ENCODE results near the gene ATCAY.

ATCAY gene

DNA sequence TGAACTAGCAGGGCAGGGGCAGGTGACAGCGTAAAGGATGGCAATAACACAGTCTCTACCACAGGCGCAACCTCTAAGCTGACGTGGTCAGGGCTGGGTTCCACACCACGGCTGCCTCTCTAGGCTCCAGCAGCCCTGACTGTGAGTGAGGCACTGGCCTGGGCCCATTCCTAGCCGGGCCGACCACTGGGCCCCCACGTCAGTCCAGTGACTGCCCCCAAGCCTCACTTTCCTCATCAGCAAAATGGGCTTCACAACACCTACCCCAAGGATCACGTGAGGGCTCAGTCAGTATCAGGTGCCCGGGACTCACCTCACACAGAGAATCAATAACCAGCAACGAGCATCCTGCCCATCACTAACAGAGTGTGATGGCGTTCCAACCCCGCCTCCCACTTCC lies 16.8 kb upstream of the ATCAY start:
- Histone ChIP-seq H3F3A (ENCODE audit: control insufficient read depth, insufficient read depth) (no peaks in the 10 kb centered on the region), H4K20me1 (ENCODE audit: control insufficient read depth, insufficient read depth, low read depth, low read length) (no peaks in the 10 kb centered on the region), H3K9me2 (replicated peaks; ENCODE audit: control insufficient read depth, low read length) (no peaks in the 10 kb centered on the region), H3K36me3 (ENCODE audit: control insufficient read depth, low read length) (no peaks in the 10 kb centered on the region), H3K9me3 (ENCODE audit: control insufficient read depth, insufficient read depth, low read length) (no peaks in the 10 kb centered on the region), H3K79me2 (ENCODE audit: control insufficient read depth, low read length) (no peaks in the 10 kb centered on the region), H3K4me1 (ENCODE audit: control insufficient read depth, low read length) (no peaks in the 10 kb centered on the region), H3K4me3 (ENCODE audit: low read length) (no peak overlapping the region), H3K27ac (ENCODE audit: low read depth, low read length) (no peak overlapping the region), H3K27me3 (ENCODE audit: control insufficient read depth, low read length) (no peaks in the 10 kb centered on the region), H3K4me2 (ENCODE audit: low read length) (no peak overlapping the region)
- TF ChIP-seq, protein P1, sequence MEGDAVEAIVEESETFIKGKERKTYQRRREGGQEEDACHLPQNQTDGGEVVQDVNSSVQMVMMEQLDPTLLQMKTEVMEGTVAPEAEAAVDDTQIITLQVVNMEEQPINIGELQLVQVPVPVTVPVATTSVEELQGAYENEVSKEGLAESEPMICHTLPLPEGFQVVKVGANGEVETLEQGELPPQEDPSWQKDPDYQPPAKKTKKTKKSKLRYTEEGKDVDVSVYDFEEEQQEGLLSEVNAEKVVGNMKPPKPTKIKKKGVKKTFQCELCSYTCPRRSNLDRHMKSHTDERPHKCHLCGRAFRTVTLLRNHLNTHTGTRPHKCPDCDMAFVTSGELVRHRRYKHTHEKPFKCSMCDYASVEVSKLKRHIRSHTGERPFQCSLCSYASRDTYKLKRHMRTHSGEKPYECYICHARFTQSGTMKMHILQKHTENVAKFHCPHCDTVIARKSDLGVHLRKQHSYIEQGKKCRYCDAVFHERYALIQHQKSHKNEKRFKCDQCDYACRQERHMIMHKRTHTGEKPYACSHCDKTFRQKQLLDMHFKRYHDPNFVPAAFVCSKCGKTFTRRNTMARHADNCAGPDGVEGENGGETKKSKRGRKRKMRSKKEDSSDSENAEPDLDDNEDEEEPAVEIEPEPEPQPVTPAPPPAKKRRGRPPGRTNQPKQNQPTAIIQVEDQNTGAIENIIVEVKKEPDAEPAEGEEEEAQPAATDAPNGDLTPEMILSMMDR (IDR thresholded peaks at IDR 0.05; ENCODE audit: low read depth, low read length, poor library complexity, severe bottlenecking) = no peak
- TF ChIP-seq EZH2phosphoT487 (IDR thresholded peaks at IDR 0.05; ENCODE audit: borderline replicate concordance, low read length) = no peak

DNA sequence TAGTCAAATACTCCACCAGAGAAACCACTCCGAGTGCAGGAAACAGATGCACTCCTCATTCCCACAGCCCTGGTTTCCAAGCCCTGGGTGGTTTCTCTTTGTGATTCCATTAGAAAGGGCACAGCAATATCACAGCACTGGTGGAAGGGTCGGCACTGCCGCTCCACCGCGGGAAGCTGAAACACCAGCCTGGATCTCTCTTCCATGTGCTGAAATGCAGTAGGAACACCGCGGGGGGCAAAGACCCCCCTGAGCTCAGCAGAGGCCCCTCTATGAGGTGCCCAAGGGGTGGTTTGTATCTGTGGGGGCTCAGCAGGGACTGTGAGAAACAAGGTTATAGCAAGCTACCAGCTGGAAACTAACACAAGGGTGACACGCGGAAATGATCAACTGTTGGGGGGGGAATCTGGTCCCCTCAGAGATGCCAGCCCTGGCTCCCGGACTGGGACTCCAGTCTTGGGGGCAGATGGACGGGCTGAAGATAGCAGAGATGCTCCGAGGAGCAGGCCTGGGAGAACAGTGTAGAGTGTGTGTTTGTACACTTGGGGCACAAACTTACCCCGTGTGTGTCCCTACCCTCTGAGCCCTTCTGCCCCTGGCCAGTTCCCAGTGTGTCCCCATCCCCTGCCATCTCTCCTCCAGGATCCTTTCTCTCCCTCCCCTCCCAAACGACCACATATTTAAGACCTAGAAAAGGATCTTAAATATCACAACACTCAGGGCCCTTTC lies 13.4 kb upstream of the ATCAY start:
- no peaks in the 10 kb centered on the region for H3K36me3 ChIP-seq (ENCODE audit: control insufficient read depth, low read length)
- H3K9me3 ChIP-seq (ENCODE audit: control insufficient read depth, insufficient read depth, low read length) = no peaks in the 10 kb centered on the region
- no peaks in the 10 kb centered on the region for H3K9me2 ChIP-seq (replicated peaks; ENCODE audit: control insufficient read depth, low read length)
- no peaks in the 10 kb centered on the region for H3K4me1 ChIP-seq (ENCODE audit: control insufficient read depth, low read length)
- H3K79me2 ChIP-seq (ENCODE audit: control insufficient read depth, low read length) = no peaks in the 10 kb centered on the region
- no peak overlapping the region for H3K27ac ChIP-seq (ENCODE audit: low read depth, low read length)
- H4K20me1 ChIP-seq (ENCODE audit: control insufficient read depth, insufficient read depth, low read depth, low read length) = no peaks in the 10 kb centered on the region
- no peak overlapping the region for H3K4me2 ChIP-seq (ENCODE audit: low read length)
- H3K27me3 ChIP-seq (ENCODE audit: control insufficient read depth, low read length) = no peaks in the 10 kb centered on the region
- TF ChIP-seq, protein P1 (IDR thresholded peaks at IDR 0.05; ENCODE audit: low read depth, low read length, poor library complexity, severe bottlenecking) = no peak
- no peak for TF ChIP-seq EZH2phosphoT487 (IDR thresholded peaks at IDR 0.05; ENCODE audit: borderline replicate concordance, low read length)
- H3K4me3 ChIP-seq (ENCODE audit: low read length) = no peak overlapping the region
- H3F3A ChIP-seq (ENCODE audit: control insufficient read depth, insufficient read depth) = no peaks in the 10 kb centered on the region

DNA sequence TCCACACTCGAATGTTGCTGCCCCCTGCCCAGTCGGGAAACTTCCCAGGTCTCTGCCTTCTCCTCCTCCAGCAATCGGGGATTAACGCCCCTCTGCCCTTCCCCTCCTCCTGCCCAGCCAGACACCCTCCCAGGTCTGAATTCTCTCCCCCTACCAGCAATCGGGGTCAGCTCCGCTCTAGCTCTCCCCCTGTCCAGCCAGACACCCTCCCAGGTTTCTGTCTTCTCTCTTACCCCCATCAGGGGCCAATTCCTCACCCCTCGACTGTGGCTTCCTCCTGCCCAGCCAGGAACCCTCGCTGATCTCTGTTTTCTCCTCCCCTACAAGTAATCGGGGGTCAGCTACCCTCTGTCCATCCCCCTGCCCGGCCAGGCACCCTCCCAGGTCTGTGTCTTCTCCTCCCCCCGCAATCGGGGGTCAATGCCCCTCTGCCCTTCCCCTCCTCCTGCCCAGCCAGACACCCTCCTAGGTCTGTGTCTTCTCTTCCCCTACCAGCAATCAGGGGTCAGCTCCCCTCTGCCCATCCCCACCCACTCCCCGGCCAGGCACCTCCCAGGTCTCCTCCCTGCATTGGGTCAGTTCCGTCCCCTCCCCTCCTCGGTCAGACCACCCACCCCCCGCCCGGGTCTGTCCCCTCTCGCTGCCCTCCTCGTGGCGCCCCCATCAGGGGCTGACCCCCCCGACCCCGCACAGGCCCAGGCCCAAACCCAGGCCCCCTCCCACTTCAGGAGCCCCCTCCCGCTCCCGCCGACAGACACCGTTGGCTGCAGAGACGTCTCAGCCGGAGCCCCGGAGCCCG lies 12.3 kb upstream of the ATCAY start:
- Histone ChIP-seq H3K4me1 (ENCODE audit: control insufficient read depth, low read length) (no peaks in the 10 kb centered on the region), H3K4me3 (ENCODE audit: low read length) (no peak overlapping the region), H3K27me3 (ENCODE audit: control insufficient read depth, low read length) (no peaks in the 10 kb centered on the region), H3K79me2 (ENCODE audit: control insufficient read depth, low read length) (no peaks in the 10 kb centered on the region), H3K4me2 (ENCODE audit: low read length) (no peak overlapping the region), H3K9me3 (ENCODE audit: control insufficient read depth, insufficient read depth, low read length) (no peaks in the 10 kb centered on the region), H3K9me2 (replicated peaks; ENCODE audit: control insufficient read depth, low read length) (no peaks in the 10 kb centered on the region), H4K20me1 (ENCODE audit: control insufficient read depth, insufficient read depth, low read depth, low read length) (no peaks in the 10 kb centered on the region), H3K27ac (ENCODE audit: low read depth, low read length) (no peak overlapping the region), H3K36me3 (ENCODE audit: control insufficient read depth, low read length) (no peaks in the 10 kb centered on the region), H3F3A (ENCODE audit: control insufficient read depth, insufficient read depth) (no peaks in the 10 kb centered on the region)
- no peak for TF ChIP-seq EZH2phosphoT487 (IDR thresholded peaks at IDR 0.05; ENCODE audit: borderline replicate concordance, low read length)
- TF ChIP-seq, protein P1 (IDR thresholded peaks at IDR 0.05; ENCODE audit: low read depth, low read length, poor library complexity, severe bottlenecking) = no peak

Measured in DOHH2 (cell line).